GM19397 (cell line): Measurements from ENCODE around the gene MEGF6.

Experiments used
- ATAC-seq: cut with Tn5 transposase; IDR thresholded peaks from one replicate; pipeline ENCODE4 v1.9.1; 2021; ENCODE audit warnings: mild to moderate bottlenecking, moderate library complexity; ENCODE audit not compliant: unreplicated experiment

The MEGF6 gene

GRCh38 chr1:3556336-3556735 lies 55.0 kb downstream of the MEGF6 start:
- ATAC-seq = no peak

GRCh38 chr1:3555131-3555920 lies 56.0 kb downstream of the MEGF6 start:
- ATAC-seq = no peak

DNA sequence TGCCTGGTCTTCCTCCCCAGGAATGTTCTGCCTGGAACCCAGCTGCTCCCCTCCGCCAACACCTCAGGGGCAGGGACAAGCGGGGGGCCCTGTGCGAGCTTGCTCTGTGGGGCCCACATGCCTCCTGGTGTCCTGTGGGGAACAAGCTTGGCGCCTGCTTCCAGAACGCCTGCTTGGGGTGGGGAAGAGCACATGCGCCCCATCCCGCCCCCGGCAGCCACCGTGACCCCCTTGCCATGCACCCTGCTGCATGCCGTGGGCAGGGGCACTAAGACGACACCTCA lies 57.4 kb downstream of the MEGF6 start:
- ATAC-seq = no peak

GRCh38 chr1:3553166-3553939 lies 58.0 kb downstream of the MEGF6 start:
- ATAC-seq = no peak

DNA sequence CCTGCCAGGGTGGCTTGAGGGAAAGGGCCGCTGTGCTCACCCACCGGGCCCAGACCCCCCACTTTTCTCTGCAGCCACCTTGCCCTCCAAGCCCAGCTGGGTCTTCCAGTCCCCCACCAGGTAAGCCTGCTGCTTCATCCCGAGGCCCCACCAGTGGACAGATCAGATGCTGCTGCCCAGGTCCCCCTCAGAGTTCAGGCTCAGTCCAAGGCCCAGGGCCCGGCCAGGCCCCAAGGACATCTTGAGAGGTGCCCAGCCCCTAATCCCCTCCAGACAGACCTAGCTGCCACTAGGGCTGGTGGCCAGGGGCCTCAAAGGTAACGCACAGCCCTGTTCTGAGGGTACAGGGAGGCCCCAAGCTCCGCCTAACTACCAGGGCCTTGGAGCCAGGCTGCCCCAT lies 58.6 kb downstream of the MEGF6 start:
- no peak for ATAC-seq

DNA sequence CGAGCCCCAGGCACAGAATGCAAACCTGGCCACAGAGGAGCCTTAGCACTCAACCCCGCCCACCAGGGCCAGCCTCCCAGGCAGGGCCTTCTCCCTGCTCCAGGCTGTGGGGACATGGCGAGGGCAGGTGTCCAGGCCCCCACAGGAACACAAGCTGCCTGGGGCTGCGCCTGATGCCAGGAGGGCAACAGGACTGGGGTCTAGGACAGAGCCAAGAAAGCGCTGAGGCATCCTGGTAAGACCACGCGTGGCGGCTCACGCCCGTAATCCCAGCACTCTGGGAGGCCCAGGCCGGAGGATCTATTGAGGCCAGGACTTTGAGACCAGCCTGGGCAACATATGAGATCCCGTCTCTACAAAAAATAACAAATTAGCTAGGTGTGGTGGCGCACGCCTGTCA lies 59.1 kb downstream of the MEGF6 start:
- no peak for ATAC-seq

DNA sequence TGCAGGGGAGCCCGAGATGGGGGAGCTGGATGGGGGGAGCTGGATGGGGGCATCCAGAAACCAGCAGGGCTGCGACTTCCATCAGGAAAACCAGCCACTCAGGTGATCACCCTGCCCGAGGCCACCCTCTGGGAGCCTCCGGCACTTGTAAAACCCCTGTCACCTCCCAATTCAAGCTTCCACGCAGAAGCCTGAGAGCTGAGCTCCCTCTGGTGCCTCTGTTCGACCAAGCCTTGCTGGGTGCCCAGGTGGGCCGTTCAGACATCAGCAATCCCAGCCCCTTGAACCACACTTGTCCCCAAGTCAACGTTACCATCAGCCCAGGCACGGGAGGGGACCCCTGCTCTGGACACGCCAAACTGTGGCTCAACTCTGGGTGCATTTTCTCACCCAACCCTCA lies 59.6 kb downstream of the MEGF6 start:
- ATAC-seq = no peak

DNA sequence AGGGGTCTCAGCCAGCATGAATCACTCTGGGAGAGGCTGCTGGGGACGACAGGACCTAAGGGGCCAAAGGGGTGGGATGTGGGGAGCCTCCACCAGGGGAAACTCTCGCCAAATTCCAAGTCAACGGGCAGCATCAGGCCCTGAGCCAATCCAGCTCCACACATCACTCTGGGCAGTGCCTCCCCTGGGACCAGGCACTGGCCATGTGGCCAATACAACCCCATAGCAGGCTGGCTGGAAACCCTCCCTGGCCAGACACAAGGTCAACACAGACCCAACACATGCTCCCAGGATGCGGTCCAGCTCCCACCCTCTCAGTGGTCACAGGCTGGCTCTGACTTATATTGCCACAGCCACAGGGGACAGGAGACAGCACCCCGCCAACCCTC lies 60.0 kb downstream of the MEGF6 start:
- ATAC-seq = no peak

DNA sequence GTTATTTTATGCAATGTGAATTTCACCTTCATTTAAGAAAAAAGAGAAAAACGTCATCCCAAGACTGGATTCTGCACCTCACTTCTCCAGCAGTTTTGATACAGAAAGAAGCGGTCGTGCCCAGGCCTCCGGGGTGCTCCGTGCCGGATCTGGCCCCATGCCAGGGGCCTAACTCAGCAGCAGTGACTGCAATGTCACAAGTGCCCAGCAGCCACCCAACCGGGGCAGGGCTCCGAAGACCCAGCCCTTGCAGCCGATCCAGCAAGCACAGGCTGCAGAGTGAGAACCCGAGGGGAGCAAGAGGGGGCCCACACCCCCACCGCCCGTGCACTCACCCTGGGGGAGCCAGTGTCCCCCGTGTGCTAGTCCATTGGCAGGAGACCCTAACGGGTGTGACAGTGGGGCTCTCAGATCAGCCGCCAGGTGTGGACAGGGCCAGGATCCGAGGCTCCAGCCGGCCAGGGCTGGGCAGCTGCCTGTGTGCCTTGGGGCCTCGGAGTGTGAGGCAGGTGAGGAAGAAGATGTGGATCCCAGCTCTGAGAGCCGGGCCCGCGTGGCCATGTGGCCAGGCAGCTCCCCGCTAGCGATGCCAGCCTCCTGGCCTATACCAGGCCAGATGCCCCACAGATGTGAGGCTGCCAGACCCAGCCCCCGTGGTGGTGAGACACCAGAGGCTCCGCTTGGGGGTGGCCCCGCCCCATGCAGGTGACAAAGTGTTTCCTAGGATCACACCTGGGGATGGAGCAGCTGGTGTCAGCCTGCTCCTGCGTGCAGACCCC lies 60.6 kb downstream of the MEGF6 start:
- no peak for ATAC-seq

DNA sequence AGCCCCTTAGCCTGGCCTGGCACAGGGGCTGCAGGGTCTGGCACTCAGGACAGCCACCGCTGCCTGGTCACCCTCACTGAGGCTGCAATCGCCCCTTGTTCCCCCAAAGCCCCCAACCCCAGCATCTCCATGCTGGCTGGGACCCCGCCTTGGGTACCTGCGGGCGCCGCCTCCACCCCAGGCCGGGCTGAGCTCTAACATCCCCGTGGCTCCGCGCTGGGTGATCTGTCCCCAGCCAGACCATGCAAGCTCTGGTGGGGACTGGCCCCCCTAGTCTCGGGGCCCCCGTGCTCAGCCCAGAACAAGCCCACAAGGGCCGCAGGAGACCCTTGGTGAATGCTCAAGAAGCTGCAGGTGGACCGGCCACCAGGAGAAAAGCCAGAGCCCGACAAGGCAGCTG lies 62.4 kb downstream of the MEGF6 start:
- no peak for ATAC-seq

DNA sequence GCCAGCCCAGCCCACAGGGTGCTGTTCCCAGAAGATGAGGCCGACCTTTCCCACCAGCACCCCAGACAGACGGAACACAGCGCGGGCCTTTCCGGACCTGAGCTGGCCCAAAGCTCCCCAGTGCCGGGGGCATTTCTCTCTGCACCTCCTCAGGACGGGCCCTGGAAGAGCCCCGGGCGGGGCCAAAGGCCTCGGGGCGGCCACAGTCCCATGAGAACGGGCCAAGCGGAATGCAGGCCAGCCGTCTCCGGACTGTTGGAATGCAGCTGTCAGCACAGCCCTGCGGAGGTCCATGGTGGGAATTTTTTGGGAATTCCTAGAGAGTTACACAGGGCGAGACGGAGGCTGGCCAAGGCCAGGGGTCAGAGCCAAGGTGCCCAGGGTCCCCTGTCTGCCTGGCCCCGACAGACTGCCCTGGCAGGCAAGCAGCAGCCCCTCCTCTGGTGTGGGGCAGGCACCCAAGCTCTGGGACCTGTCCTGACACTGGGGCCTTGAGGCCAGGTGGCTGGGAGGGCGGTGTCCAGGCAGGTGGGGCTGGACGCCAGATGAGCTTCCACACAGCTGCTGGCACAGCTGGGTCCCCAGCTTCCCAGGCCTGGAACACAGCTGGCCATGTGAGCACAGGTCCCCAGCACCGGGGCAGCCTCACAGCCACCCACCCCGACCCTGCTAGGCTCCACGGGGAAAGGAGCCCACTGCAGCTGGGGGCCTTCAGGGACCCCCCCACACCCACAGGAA lies 63.0 kb downstream of the MEGF6 start:
- no peak for ATAC-seq

DNA sequence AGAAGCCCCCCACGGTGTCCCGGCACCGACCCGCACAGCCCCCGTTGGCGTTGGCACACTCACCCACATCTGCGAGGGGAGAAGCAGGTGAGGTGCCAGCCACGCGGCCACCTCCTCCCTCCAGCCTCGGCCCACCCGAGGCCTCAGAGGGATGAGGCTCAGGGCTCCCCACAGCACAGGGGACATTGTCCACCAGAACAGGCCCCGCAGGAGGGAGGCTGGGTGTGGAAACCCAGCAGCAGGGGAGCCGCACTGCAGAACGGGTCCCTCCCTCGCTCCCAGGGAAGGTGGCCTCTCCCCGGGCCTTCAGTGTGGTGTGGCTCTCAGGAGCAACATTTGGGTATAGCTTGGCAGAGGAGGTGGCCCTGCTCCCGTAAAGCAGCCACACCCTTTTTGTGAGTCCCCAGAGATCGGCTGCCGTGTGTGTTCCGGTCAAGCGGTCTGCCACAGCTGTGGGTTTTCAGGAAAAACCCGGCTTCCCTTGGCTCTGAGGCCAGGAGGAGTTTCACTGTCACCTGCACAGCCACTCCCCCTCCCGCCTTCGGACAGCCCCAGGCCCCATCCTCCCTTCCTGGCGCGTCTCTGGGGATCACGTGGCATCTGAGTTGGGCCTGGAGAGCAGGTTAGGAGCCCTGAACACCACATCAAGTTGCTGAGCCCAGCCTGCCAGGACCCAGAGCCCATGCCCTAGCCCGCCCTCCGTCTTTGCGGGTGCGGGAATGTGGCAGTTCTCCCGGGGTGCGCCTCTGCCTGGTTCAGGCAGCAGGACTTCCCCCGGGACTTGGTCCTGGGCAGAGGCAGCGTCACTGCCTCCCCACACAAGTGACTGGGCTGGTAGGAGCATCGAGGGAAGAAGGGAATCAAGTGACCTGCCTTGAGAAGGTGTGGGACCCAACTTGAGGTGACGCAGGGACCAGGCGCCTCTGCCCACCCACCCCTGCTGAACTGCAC lies 64.0 kb downstream of the MEGF6 start:
- ATAC-seq = no peak

GRCh38 chr1:3546048-3546384 lies 65.3 kb downstream of the MEGF6 start:
- ATAC-seq = no peak

DNA sequence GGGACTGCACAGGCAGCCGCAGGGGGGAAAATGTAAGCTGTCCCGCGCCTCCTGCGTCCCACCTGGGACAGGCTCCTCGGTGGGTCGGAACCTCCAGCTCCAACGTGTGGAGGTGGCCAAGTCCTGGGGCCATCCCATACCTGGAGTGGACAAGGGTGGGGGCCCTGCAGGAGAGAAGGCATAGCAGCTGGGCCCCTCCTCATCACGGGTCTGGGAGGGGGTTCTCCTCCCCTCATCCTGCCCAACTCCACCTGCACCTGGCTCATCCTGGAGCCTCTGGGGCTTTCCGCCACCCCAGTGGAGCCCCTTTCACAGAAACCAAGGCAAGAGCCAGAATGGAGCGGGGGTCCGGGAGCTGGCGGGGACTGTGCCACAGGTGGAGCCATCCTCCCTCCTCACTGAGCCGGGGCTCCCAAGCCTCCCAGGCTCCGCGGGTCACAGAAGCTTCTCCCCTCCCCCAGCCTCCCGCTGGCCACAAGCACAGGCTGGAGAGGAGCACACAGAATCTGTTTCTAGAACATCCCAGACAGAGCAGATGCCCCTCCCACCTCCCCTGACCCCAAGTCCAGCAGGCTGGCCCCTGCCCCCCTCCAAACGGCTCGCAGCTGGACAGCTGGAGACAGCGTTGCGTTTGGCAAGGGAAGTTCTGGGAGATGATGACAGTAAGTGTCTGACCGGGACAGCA lies 65.8 kb downstream of the MEGF6 start:
- ATAC-seq = no peak

- no peak for ATAC-seq
These were observed 67.0 kb downstream of the MEGF6 start for GRCh38 chr1:3544040-3544977.

- ATAC-seq = no peak
These were observed 68.0 kb downstream of the MEGF6 start for GRCh38 chr1:3543076-3544039.

DNA sequence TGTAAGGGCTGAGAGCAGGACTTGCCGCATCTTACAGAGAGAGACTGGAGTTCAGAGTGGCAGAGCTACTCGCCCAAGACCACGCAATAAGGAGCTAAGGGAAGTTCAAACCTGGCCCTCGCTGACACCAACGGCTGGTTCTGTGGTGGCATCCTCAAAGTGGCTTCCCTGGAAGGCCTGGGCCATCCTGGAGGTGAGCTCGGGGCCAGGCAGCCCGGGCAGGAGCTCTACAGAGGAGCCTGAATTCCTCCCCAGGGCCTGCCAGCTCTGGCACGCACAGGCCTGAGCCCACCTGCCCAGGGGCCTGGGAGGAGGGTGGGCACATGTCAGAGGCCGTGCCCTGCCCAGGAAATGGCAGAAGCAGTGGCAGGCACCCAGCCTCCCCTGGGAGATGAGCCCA lies 68.6 kb downstream of the MEGF6 start:
- ATAC-seq = no peak
